Hematopoietic multipotent progenitor cell treated with erythropoietin and hydrocortisone succinate and interleukin-3 and kit ligand, for 15 days (in vitro differentiated cells): ENCODE data around the gene SLC35F1.

ENCODE experiments used
- DNase-seq: peaks from one replicate; pipeline ENCODE4 v3.0.0-alpha.2; 2015; ENCODE audit warnings: low spot score

The SLC35F1 gene

GRCh38 chr6:118122801-118123200 is 215.7 kb downstream of the SLC35F1 start:
- DNase-seq = no peak

DNA sequence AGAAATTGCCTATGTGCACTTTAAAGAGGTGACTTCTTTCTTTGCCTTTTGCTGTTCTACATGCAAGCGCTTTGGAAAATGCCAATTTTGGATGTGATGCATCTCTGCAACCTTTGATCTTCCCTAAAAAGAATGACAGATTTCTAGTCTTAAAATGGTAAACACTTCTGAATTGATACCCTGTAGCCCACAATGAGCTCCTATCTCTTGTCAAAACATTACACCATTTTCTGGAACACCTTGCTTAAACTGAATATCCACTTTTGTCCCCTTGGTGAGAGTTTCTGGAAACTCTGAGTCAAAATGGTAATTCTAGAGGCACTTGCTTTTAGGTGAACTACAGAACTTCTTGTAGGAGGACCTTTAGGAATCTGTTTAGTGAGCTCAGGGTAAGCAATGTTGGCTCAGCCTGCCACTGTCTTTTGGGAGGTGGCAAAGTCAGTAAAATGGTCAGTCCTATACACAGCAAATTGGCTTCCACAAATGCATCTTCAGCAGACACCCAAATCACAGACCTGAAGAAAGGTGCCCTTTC is 216.5 kb downstream of the SLC35F1 start:
- no peak for DNase-seq

- DNase-seq = no peak
Measured at GRCh38 chr6:118124851-118125250, 217.8 kb downstream of the SLC35F1 start.

DNA sequence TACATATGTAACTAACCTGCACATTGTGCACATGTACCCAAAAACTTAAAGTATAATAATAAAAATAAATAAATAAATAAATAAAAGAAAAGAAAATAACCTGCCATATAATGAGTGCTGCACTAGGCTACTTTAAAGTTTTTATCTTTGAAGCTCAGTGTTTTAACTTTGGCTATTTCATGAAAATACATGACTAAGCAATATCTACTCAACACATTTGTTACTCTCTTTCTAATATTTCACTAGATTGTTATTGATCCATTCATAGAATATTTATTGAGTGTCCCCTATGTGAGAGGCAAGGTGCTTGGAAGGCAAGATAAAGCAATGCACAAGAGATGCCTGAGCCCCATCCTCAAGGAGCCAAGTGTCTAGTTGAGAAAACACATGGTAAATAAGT is 221.7 kb downstream of the SLC35F1 start:
- DNase-seq = no peak

DNA sequence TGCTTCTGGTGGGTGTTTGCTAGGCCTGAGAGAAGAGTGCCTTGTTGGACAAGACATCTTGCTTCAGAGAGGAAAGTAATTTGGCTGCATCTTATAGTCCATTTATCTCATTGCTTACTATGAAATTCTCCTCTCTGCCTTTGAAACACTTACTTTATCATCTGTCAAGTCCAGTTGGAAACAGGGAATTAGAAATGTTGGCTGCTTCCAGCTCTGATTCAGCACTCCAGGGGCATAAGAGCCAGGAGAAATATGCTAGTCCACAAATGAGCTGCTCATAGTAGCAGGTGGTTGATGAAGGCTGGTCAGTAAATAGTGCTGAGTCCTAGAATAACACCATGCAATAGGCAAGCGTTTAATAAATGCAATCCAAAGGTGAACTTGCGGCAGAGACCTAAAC is 227.1 kb downstream of the SLC35F1 start:
- DNase-seq = no peak

GRCh38 chr6:118134736-118135135 is 227.7 kb downstream of the SLC35F1 start:
- no peak for DNase-seq

DNA sequence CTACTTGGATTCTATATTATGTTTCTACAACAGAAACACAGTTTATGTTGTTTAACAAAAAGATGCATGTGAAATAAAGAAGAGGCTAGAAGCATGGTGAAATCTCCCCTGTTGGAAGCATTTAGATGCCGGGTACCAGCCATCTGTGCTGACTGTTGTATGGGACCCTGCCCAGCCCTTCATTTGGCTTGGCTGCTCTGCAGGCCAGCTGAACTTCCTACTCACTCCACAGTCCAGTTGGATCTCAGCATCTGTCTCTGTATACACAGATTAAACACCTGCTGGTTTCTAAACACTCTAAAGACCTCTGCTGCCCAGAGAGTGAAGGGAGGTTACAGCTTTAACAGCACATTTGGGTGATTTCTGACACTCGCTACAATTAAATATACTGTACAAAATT is 228.3 kb downstream of the SLC35F1 start:
- no peak for DNase-seq

DNA sequence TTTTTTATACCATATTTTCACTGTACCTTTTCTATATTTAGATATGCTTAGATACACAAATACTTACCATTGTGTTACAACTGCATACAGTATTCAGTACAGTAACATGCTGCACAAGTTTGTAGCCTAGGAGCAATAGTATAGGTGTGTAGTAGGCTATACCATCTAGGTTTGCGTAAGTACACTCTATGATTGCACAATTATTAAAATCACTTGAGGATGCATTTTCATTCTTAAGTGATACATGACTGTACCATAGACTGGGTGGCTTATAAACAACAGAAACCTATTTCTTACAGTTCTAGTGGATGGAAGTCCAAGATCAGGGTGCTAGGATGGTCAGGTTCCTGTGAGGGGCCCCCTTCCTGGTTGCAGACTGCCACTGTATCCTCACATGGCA is 234.1 kb downstream of the SLC35F1 start:
- no peak for DNase-seq

GRCh38 chr6:118146584-118146983 is 239.5 kb downstream of the SLC35F1 start:
- DNase-seq = no peak

GRCh38 chr6:118147511-118147910 is 240.4 kb downstream of the SLC35F1 start:
- no peak for DNase-seq

DNA sequence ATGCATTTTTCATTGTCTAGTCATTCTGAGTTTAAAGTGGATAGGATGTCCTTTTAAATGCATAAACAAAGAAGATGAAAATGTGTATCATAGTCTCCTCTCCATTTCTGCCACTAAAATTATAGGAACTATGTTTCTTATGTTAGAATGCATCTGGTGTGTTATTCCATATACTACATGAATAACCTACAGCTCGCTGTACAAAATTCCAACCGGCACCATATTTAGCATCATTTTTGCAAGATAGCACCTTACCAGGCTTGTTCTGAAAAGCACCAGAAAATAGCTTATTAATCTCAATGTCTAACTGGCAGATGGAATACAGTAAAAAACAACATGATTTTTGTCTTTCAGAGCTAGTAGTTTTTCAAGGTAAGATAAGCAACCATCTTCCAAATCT is 241.5 kb downstream of the SLC35F1 start:
- DNase-seq = no peak

- DNase-seq = no peak
Measured at GRCh38 chr6:118152524-118152923, 245.5 kb downstream of the SLC35F1 start.

DNA sequence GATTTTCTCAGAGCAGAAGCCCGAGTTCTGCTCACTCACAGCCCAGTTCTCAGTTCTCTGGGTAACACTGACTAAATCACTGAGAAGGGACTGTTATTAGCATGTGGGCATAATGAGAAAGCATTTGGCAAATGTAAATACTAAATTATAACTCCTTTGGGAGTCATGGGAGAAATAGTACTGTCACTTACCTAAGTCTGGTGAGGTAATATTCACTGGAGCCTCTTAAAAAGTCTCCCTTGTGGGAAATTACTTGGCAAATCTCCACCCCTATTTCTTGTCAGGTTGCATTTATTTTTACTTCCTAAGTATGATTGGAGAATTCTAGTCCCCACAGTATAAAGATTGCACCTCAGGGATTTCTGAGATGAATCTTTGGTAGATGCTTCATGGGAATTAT is 254.3 kb downstream of the SLC35F1 start:
- DNase-seq = no peak

- DNase-seq = no peak
Measured at GRCh38 chr6:118163542-118163941, 256.5 kb downstream of the SLC35F1 start.

GRCh38 chr6:118165500-118165899 is 258.4 kb downstream of the SLC35F1 start:
- DNase-seq = no peak

DNA sequence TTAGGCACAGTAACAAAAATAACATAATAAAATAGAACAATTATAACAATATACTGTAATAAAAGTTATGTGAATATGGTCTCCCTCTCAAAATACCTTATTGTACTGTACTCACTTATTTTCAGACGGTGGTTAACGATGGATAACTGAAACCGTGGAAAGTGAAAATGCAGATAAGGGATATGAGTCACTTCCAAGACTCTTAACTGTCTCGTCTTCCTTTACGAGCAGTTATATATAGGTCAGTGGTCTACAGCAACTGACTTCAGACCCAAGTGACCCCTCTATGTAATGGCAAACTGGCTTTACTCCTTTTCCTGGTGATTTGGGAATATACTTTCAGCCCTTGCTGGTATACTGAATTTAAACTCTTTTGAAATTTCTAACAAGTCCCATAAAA is 261.4 kb downstream of the SLC35F1 start:
- no peak for DNase-seq

GRCh38 chr6:118171852-118172251 is 264.8 kb downstream of the SLC35F1 start:
- no peak for DNase-seq

- DNase-seq = no peak
Measured at GRCh38 chr6:118174071-118174470, 267.0 kb downstream of the SLC35F1 start.

GRCh38 chr6:118177720-118178119 is 270.7 kb downstream of the SLC35F1 start:
- no peak for DNase-seq

DNA sequence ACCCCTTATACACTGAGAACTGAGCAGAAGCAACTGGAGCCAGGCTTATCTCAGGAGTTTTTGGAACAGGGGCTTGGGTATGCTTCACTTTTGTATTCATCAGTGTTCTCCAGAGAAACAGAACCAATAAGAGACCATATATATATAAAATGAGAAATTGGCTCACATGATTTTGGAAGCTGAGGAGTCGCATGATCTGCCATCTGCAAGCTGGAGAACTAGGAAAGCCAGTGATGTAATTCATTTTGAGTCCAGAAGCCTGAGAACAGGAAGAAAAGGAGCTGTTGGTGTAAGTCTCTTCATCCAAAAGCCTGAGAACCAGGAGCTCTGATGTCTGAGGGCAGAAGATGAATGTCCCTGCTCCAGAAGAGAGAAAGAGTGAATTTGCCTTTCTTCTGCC is 272.0 kb downstream of the SLC35F1 start:
- DNase-seq = no peak

- DNase-seq = no peak
Measured at GRCh38 chr6:118186672-118187567, 279.9 kb downstream of the SLC35F1 start.

GRCh38 chr6:118187568-118188164 is 280.6 kb downstream of the SLC35F1 start:
- DNase-seq = no peak

GRCh38 chr6:118188561-118188960 is 281.5 kb downstream of the SLC35F1 start:
- DNase-seq = no peak
